ENCODE data around the gene SETD9.

The SETD9 gene

GRCh38 chr5:56900395-56900794 is 9.0 kb upstream of the SETD9 start:
- Histone ChIP-seq H3K9me3 (ENCODE audit: severe bottlenecking) (no peaks in the 10 kb centered on the region), H3K27ac (no peak overlapping the region), H3K4me3 (ENCODE audit: low read depth, low read length) (no peak overlapping the region), H3K27me3 (ENCODE audit: insufficient read depth, low read depth, severe bottlenecking) (no peaks in the 10 kb centered on the region), H3K36me3 (peaks cover 2% of the 10 kb centered on the region; the same call in 1 of the 2 replicates)
- no peak for DNase-seq
- no peak for TF ChIP-seq CTCF (IDR thresholded peaks at IDR 0.05; ENCODE audit: low read depth, low read length)

- no peaks in the 10 kb centered on the region for H3K36me3 ChIP-seq
- peak; percentile 52; the same call in 1 of the 2 replicates for TF ChIP-seq CTCF (IDR thresholded peaks at IDR 0.05; ENCODE audit: low read depth, low read length)
- DNase-seq, result peak; percentile 17
- no peak overlapping the region for H3K4me3 ChIP-seq (ENCODE audit: low read depth, low read length)
- no peaks in the 10 kb centered on the region for H3K27me3 ChIP-seq (ENCODE audit: insufficient read depth, low read depth, severe bottlenecking)
- no peak overlapping the region for H3K27ac ChIP-seq
- H3K9me3 ChIP-seq (ENCODE audit: severe bottlenecking), result no peaks in the 10 kb centered on the region
These were observed 8.4 kb upstream of the SETD9 start for GRCh38 chr5:56900858-56901578.

- no peak for TF ChIP-seq CTCF (IDR thresholded peaks at IDR 0.05; ENCODE audit: low read depth, low read length)
- Histone ChIP-seq H3K27me3 (ENCODE audit: insufficient read depth, low read depth, severe bottlenecking) (no peaks in the 10 kb centered on the region), H3K27ac (peak overlapping the region; percentile 98), H3K4me3 (ENCODE audit: low read depth, low read length) (peak overlapping the region; percentile 84), H3K36me3 (peaks cover 6% of the 10 kb centered on the region; the same call in 1 of the 2 replicates), H3K9me3 (ENCODE audit: severe bottlenecking) (no peaks in the 10 kb centered on the region)
- DNase-seq, result no peak
These were observed 478 bp upstream of the SETD9 start for GRCh38 chr5:56908942-56909293.

GRCh38 chr5:56910210-56910965 is 992 bp downstream of the SETD9 start:
- peak overlapping the region; percentile 94 for H3K27ac ChIP-seq
- TF ChIP-seq CTCF (IDR thresholded peaks at IDR 0.05; ENCODE audit: low read depth, low read length), result no peak
- DNase-seq, result no peak
- H3K27me3 ChIP-seq (ENCODE audit: insufficient read depth, low read depth, severe bottlenecking), result no peaks in the 10 kb centered on the region
- H3K4me3 ChIP-seq (ENCODE audit: low read depth, low read length), result peak overlapping the region; percentile 95
- H3K36me3 ChIP-seq, result peaks cover 6% of the 10 kb centered on the region; the same call in 1 of the 2 replicates
- no peaks in the 10 kb centered on the region for H3K9me3 ChIP-seq (ENCODE audit: severe bottlenecking)

- Histone ChIP-seq H3K27me3 (ENCODE audit: insufficient read depth, low read depth, severe bottlenecking) (no peaks in the 10 kb centered on the region), H3K4me3 (ENCODE audit: low read depth, low read length) (no peak overlapping the region), H3K9me3 (ENCODE audit: severe bottlenecking) (no peaks in the 10 kb centered on the region), H3K27ac (no peak overlapping the region), H3K36me3 (peaks cover 6% of the 10 kb centered on the region)
- DNase-seq, result no peak
- no peak for TF ChIP-seq CTCF (IDR thresholded peaks at IDR 0.05; ENCODE audit: low read depth, low read length)
These were observed 4.4 kb downstream of the SETD9 start for GRCh38 chr5:56913766-56914165.
